Stimulated activated CD4-positive, alpha-beta T cell treated with anti-CD3 and anti-CD28 coated beads, Interleukin-12 subunit alpha, Interleukin-12 subunit beta, amount 100 ng/mL, for 48 hours (primary cell): Measurements from ENCODE around the gene HOXD12.

ENCODE experiments used
- DNase-seq, 3 donors: peaks; one replicate each; pipeline ENCODE4 v3.0.0-alpha.2; 2020; ENCODE audit warnings: low read depth in 2 of 3, low spot score in 1 of 3

The HOXD12 gene, protein sequence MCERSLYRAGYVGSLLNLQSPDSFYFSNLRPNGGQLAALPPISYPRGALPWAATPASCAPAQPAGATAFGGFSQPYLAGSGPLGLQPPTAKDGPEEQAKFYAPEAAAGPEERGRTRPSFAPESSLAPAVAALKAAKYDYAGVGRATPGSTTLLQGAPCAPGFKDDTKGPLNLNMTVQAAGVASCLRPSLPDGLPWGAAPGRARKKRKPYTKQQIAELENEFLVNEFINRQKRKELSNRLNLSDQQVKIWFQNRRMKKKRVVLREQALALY

DNA sequence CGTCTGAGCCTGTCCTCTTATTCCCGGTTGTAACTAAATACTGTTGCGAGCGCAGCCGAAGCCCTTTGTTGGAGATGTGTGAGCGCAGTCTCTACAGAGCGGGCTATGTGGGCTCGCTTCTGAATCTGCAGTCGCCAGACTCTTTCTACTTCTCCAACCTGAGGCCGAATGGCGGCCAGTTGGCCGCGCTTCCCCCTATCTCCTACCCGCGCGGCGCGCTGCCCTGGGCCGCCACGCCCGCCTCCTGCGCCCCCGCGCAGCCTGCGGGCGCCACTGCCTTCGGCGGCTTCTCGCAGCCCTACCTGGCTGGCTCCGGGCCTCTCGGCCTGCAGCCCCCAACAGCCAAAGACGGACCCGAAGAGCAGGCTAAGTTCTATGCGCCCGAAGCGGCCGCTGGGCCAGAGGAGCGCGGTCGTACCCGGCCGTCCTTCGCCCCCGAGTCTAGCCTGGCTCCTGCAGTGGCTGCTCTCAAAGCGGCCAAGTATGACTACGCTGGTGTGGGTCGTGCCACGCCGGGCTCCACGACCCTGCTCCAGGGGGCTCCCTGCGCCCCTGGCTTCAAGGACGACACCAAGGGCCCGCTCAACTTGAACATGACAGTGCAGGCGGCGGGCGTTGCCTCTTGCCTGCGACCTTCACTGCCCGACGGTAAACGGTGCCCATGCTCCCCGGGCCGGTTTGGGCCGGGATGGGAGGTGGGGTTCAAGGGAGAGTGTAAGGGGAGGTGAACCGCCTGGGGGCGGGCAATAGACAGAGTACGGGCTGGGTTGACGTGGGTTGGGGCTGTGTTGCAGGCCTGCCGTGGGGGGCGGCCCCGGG, at the start of gene HOXD12:
HOXD12 (plus strand) TSS at position 68 of the 819 bp plus-strand sequence; CDS start at position 75, 7 bp downstream.
- no peak for DNase-seq

DNA sequence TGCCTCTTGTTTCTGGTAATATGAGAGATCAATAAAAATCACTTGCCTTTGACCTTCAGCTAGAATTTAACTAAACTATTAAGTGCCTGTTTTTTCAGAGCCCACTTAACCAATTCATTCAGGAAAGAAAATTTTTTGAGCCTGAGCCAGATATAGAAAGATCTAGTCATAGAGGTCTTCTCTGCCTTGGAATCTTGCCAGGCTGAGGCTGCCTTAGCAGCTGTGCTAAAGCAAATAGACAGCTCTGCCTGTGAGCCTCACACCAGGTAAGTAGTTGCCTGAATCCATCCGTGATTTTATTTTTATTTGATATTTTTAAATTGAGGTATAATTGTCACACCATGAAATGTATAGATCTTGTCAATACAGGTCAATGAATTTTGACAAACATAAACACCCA, 43.2 kb upstream of the HOXD12 start:
- no peak for DNase-seq

DNA sequence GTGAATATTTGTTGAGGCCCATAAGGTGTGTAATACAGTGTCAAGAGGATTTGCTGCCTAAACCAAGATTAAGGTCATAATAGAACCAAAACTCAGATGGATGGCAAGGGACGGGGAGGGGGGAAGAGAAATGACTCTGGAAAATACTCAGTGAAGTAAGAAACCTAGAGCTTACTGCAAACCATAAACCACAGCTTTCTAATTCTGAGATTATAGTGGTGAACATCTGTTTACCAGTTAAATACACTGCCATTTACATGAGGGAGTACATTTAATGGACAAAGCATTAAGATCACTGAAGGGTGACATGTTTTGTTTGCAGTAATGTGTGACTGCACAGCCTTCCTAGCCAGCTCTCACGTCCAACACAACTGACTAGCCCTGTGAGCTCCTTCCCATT, 35.6 kb upstream of the HOXD12 start:
- no peak for DNase-seq

DNA sequence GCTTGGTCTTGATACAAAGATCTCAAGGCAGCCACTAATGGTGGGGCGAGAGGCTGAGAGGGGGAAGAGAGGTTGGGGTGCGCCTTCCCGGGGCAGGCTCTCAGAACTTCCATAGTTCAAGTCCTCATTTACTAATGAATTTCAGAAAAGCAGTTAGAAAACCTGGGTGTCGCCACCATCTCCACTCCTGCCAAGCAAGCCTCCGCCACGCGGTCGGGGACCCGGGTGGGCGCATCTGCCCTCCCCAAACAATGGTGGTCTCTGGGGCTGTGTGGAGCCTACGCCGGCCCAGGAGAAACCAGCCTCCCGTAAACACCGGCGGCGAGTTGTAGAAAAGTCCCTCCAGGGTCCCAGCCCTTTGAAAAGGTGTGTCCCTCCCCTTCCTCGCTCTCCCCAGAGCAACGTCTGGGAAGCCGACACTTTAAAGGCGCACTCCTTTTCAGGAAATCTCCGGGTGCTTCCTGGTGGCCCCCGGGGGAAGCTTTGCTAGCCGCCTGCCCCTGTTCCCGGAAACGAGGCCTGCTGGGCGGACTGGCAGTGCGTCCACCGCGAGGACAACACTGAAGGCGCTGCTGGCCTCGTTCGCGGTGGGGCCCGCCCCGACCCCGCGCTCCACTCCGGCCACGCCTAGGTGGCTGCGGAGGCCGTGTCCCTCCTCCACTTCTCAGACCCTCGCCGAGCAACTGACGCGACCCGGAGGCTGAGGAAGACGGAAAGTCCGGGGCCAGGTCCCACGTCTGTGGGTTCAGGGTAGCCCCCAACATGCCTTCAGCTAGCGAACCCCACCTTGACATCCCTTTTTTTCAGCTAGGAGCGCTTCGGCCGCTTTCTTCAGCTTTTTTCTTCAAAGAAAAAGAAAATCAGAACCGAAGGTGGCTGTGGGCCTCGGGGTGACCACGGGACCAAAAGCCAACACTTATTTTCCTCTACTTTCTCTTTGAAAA, 32.7 kb upstream of the HOXD12 start:
- DNase-seq: no peak

DNA sequence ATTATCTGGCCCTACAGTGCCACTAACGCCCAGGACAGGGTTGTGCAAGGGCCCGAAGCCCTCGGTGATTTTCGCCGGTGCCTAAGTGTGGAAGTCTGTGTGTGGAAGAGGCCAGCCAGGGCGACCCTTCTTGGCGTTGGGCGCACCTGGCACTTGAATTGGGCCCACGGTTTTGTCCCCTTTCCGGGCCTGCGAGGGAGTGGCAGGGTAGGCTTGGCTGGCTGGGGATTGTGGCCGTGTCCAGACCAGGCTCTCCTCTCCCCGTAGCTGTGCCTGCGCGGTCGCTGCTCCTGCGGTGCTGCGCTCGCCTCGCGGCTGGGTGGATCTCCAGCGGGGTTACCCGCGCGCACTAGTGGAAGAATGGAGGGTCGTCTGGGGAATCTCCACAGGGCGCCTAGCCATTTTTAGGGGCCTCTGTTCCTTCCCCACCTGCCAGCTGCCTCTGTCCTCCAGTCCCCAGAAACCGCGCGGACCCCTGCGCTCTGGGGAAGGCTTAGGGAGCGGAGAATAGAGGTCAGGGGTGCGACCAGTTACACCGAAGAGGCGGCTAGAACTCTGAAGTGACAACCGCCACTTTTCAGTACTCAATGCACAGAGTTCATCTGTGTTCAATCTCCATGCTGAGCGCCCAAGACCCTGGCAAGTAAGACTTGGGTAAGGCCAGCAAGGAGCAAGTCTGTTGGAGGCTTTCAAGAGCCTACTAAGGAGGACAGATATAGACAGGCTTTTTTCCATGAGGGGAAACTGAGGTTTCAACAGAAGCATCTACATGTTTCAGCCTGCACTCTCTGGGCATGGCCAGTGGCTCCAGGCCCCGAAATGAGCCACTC, 31.8 kb upstream of the HOXD12 start:
- DNase-seq: no peak

DNA sequence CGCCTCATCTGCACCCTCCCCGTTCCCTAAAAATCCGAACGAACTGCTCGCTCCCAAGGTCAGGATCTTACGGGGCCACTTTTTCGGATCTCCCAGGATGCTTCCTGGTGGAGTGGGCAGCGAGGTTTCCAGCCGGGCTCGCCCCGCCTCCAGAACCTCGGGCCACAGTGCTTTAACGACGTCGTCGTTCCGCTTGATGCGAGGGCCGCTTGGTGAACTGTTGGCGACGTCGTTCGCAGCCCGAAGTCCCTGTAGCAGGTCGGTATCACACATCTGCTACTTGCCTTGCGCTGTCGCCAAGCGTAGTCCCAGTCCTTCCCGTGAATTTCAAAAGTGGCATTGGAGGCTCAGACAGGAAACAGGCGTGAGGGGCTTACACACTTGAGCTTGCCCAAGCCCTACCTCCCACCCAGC, 31.2 kb upstream of the HOXD12 start:
- DNase-seq: no peak

DNA sequence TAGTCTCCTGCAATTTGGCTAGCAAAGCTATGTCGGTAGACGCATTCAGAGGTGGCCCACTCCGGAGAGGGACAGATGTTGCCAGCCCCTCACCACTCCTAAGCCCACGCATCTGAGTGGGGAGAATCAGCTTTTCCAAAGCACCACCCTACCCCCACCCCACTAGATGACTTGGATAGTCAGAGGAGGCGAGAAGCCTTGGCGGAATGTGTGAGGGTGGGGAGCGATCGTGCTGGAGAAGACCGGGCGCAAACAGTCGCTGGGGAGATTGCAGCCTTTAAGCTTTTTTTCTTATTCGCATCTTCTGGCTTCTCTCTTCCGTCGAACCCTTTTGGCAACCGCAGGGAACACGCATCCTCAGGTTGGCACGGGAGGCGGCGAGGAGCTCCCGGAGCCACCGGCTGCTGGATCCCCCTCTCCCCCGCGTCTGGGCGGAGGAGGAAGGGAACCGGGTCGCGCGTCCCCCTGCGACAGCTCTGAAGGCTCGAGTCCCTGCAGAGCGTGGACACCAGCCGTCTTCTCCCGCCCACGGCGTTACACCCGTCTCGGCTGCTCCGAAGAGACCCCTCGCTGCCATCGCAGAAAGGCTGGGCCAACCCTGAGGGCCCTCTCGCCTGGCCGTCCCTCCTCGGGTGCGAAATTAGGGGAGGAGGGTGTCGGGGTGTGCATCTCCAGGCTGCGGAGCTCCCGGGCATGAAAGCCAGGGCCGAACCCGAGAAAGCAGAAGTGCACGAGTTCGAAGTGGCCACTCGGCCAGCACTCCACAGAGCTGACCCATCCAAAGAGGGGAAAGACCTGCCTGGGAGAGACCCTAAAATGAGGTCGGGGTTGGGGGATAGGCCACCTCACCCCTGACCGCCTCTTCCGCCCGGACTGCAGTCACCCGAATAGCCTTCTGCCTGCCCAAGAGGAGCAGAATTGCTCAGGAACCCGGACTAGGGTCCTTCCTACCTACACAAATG, 28.0 kb upstream of the HOXD12 start:
- DNase-seq: no peak

DNA sequence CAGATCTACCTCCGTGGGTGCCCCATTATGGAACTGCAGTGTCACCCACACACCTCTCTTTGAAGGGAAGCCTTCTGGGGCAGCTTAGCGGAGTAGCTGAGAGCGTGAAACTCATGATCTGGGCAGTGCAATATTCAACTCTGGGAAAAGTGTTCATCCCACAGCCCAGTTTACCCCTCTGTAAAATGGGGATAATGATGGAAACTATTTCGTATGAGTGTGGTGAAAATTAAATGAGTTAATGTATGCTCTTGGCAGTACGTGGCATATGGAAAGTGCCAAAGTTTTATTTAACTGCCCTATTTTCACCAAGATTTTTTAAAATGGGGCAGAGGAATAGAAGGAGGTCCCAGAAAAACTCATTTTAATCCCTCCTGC, 27.3 kb upstream of the HOXD12 start:
- no peak for DNase-seq

DNA sequence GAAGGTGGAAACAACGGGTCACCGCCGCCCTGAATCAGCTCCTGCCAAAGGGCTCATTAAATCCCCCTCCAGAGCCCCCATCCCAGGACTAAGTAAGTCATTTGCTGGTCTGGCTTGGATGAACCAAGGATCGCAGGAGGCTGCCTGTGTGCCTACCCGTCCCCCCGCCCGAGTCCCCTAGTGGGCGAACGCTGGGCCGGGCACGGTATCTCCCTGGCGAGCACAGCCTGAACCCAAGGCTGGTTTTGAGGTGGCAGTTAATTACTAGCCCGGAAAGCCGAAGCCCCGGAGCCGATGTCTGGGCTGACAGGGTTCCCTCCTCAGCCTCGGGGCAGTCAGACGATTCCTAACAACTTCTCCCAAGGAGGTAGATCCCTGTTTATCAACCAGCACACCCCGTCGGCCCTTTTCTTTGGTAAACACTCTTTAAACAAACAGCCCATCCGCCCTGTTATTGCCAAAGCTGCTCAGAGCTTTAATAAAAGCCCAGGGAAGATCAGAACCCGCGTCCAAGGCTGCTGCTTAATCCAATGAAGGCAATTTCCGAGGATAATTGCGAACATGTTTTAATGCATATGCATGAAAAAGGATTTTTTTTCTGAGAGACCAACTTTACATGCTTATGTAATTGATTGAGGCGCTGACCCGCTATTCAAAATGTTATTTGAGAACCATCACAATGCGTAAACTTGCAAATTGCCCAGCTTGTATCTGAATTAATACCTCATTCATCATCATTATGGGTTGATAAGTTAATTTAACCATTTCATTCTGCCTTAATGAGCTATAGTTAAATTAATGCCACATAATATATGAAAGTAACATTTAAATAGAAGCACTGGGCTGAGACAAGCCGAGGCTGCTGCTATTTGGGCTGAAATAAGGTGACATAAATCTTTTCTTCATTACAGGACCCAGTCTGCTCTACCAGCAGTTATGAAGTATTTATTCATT, 26.4 kb upstream of the HOXD12 start:
- DNase-seq: no peak

DNA sequence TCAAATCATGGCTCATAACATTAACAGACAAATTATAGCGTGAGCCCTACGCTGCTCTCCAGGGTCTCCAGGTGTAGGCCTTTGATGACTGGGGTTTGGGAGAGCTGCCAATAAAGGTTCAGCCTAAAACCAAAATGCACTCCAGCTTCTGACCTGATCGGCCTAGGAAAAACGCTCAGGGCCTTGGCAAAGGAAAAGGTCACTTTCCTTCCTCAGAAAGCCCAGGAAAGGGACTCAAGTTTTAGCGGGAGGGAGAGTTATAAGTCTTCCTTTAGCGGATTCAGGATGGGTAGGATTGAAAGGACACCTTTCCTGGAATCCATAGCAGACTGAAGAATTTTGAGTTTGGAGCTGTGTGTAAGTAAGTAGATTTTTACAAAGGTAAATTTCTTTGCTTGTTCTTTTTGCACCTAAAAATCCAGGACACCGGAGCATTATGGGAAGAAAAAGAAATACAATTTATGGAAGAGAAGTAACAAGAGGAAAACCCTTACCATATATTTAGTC, 24.6 kb upstream of the HOXD12 start:
- DNase-seq: no peak

DNA sequence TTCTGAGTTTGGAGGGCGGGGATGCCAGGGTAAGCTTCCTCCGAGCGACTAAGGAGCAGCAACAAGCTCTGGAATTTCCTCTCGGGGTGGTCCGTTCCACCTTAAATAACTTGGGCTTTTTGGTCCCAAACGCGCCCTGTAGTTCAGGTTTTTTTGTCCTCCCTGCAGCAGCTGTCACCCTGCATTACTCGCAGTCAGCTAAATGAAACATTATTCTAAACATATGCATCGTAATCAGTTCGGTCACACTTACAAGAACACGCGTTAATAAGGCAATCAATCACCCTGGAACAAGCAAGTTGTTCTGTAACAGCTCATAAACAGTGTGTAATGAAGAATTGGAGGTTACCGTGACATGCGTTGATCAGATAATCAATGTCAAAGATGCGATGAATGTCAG, 24.1 kb upstream of the HOXD12 start:
- DNase-seq: no peak

DNA sequence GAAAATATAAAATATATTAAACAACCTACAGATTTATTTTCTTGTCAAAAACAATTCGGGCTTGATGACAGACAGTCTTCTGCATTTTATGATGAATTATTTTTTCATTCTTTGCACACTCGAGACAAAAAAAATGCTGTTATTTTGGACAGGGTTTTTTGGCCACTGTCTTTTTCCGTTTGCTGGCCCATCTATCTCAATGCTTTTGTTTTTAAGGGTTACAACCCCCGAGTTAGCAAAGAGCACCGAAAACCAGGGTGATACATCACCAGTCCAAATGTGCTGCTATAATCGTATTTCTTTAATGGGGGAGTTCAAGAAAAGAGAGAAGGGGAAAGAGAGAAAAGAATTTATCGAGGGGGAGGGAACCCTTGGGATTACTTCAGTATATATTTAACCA, 23.5 kb upstream of the HOXD12 start:
- no peak for DNase-seq

DNA sequence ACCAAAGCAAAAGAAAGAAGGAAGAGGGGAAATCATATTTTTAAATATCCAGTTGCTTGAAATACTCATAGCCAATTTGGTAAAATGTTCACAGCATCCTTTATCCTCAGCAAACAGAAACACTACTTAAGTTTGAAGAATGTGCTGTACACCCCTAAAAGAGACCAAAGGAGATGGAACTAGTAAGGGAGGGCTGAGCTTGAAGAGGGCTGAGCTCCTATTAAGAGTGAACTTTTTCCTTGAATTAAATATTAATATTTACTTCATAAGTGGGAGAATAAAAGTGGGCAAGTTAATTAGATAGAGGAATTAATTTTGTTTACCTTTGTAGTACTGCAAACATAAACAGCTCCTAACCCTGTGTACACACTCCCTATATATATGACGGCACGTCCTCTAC, 22.8 kb upstream of the HOXD12 start:
- DNase-seq: no peak

DNA sequence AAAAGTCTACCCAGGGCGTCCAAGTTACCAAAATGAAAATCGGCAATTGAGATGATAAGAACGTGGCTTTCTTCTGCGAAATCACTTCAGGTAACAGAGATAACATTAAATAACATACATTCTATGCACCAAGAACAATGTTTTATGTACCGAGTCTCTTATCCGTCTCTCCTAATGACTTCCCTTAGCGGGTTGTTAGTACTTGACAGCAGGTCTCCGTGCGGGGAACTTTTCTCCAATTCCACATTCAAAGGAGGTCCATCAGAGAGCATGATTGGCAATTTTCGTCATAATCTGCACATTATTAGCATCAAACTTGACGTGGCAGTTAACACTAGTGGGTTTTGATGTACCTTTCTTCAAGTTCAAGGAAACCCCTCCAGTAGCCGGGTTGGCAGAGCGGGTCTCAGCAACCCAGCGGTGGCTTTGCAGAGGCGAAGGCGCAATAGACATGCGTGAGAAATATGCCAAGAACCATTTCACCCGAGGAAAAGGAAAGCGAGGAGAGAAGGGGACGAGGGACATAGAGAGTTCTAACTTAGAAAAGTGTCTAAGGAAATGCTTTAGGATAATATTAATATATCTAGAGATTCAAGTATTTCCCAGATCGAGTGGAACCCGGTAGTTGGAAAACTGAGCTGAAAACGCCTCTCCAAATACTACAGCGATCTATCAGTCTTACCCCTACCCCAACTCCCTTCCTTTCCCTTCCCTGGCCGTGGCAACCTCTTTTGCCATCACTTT, 20.9 kb upstream of the HOXD12 start:
- DNase-seq: no peak

DNA sequence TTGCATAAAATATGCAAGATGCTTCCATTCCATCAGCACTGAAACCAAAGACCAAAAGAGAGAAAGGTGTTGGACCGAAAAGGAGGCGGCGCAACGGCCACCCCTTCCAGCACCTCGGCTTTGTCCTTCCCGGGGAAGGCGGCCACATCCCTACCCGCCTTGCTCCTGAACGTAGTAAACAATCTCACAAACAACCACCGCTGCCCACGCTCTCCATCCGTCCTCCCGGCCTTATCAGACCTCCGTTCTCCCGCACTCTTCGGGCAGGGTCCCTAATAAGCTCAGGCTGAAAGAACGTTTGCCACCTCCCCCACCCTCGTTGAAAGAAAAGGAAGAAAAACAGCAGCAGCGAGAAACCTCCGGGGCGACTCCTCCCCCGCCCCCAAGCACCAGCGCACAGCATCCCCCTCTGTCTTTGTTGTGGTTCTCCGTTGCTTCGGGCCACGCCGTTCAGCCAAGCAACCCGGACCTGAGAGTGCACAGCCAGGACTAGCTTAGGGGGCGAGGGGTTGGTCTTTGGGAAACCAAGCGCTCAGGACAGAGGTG, 20.2 kb upstream of the HOXD12 start:
- DNase-seq: no peak

DNA sequence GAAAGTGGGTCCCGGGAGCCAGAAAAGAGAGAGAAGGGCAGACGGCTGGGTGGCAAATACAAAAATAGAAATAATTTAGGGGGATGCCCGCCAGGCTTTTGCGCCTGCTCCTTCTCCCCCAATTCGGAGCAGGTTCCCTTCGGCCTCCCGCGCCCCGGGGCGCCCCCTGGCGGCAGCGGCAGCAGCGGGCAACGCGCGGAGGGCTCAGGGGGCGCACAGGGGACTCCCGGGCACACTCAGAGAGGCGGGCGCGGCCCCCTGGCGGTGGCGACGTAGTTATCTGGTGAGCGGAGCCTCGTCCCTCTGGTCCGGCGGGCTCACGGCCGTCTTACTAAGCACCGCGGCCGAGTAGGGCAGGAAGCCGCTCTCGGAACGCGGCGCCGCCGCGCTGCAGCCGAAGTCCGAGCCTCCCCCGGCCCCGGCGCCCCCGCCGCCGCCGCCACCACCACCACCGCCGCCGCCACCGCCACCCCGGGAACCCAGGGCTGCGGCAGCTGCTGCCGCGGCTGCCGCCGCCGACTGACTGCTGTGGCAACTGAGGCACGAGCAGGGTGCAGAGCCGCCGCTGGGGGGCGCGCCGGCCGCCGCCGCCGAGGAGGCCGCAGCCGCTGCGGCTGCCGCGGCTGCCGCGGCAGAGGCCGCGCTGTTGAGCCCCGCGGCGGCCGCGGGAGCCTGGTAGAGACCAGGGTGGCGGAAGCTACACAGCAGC, 19.6 kb upstream of the HOXD12 start:
- no peak for DNase-seq
